Omental fat pad (tissue), 4 donors: ENCODE data around the gene PRKCZ. TPM values are rescaled to one million over a fixed set of nuclear protein-coding genes. Genes with fewer than 3 reads are reported as not detected.

ENCODE experiments used
- ATAC-seq: fragments of 150-250 bp; one replicate; pipeline ENCODE4 v1.9.1; 2016; ENCODE audit warnings: mild to moderate bottlenecking, moderate library complexity; ENCODE audit not compliant: low FRiP score
- DNase-seq: peaks from one replicate; pipeline ENCODE4 v3.0.0-alpha.2; 2019; ENCODE audit warnings: low spot score
- CTCF ChIP-seq, 3 donors: fragments of 450-650 bp; IDR thresholded peaks; one replicate each; pipeline ENCODE4 v1.5.1; 2016 to 2017; ENCODE audit warnings: antibody characterized with exemption in 3 of 3, mild to moderate bottlenecking in 3 of 3, moderate library complexity in 2 of 3
- total RNA-seq, 4 donors: library from RNA; depleted of rRNA; stranded (reverse); fragments of >200 nt; gene quantifications; one replicate each; pipeline ENCODE4 v1.1.0, GENCODE V29; 2016

Gene PRKCZ
- total RNA-seq, 4 donors from 2014 or later = 2.5 to 8.1 (median 2.6) TPM

- no peak for DNase-seq
- no peak for TF ChIP-seq CTCF (IDR thresholded peaks at IDR 0.05)
- no peak for ATAC-seq
Observed at GRCh38 chr1:2127187-2128145, 77.3 kb downstream of the PRKCZ start.

- no peak for TF ChIP-seq CTCF (IDR thresholded peaks at IDR 0.05)
- DNase-seq (no peak), ATAC-seq (no peak)
Observed at GRCh38 chr1:2128189-2128901, 78.1 kb downstream of the PRKCZ start.

- ATAC-seq = no peak
- no peak for DNase-seq
- TF ChIP-seq CTCF (IDR thresholded peaks at IDR 0.05) = no peak
Observed at GRCh38 chr1:2129256-2129943, 79.2 kb downstream of the PRKCZ start.

- ATAC-seq = no peak
- TF ChIP-seq CTCF (IDR thresholded peaks at IDR 0.05) = no peak
- DNase-seq = no peak
Observed at GRCh38 chr1:2130156-2130555, 79.9 kb downstream of the PRKCZ start.

- TF ChIP-seq CTCF (IDR thresholded peaks at IDR 0.05) = no peak
- ATAC-seq (no peak), DNase-seq (no peak)
Observed at GRCh38 chr1:2130871-2131289, 80.7 kb downstream of the PRKCZ start.

GRCh38 chr1:2132222-2133038 lies 82.2 kb downstream of the PRKCZ start:
- DNase-seq (no peak), ATAC-seq (peak; percentile 13)
- TF ChIP-seq CTCF (IDR thresholded peaks at IDR 0.05) = no peak
